A673 (cell line): ENCODE data around the gene MYO18A. TPM values are rescaled to one million over a fixed set of nuclear protein-coding genes. Genes with fewer than 3 reads are reported as not detected.

Source experiments
- BruUV-seq: library from RNA; stranded (reverse); fragments of 400-500 nt; replicated peaks from 2 replicates; lab custom pipeline; 2021; lab: Mats Ljungman, UMichigan
- CTCF ChIA-PET: fragments of 300-600 bp; sonication (Branson Sonifier 250); formaldehyde crosslinking; loops from one replicate; lab custom pipeline; 2022; ENCODE audit warnings: antibody characterized with exemption; lab: Charles Lee
- POLR2A ChIA-PET: fragments of 300-600 bp; sonication (Branson Sonifier 250); formaldehyde crosslinking; loops from one replicate; lab custom pipeline; 2022; ENCODE audit warnings: antibody characterized with exemption; ENCODE audit not compliant: low non-redundant PET; lab: Charles Lee
- DNase-seq: peaks from one replicate; pipeline ENCODE4 v3.0.0-alpha.2; 2015; ENCODE audit warnings: low spot score
- H3K27ac ChIP-seq: fragments of 200-600 bp; sonication (generic); 2 replicates; pipeline ENCODE4 v1.5.1; 2016; ENCODE audit warnings: mixed run types, low read depth, mild to moderate bottlenecking, mixed read lengths, antibody characterized with exemption, low read length; ENCODE audit not compliant: poor library complexity, severe bottlenecking
- H3K27me3 ChIP-seq: fragments of 200-600 bp; sonication (generic); replicated peaks from 2 replicates; pipeline ENCODE4 v1.6.1; 2017; ENCODE audit warnings: mixed run types, low read depth, mild to moderate bottlenecking, mixed read lengths, antibody characterized with exemption, low read length; ENCODE audit not compliant: insufficient read depth, poor library complexity
- H3K36me3 ChIP-seq: fragments of 200-600 bp; sonication (generic); 2 replicates; pipeline ENCODE4 v1.6.1; 2016; ENCODE audit warnings: mixed run types, mild to moderate bottlenecking, mixed read lengths, antibody characterized with exemption, low read length; ENCODE audit not compliant: insufficient read depth, poor library complexity, severe bottlenecking
- H3K4me1 ChIP-seq: fragments of 200-600 bp; sonication (generic); 2 replicates; pipeline ENCODE4 v1.6.1; 2017; ENCODE audit warnings: mixed run types, mild to moderate bottlenecking, mixed read lengths, antibody characterized with exemption, low read length; ENCODE audit not compliant: insufficient read depth, poor library complexity, severe bottlenecking
- H3K4me3 ChIP-seq: fragments of 200-600 bp; sonication (generic); 2 replicates; pipeline ENCODE4 v1.5.1; 2016; ENCODE audit warnings: low read depth, mixed run types, mild to moderate bottlenecking, mixed read lengths, low read length; ENCODE audit not compliant: poor library complexity, severe bottlenecking
- H3K9me3 ChIP-seq: fragments of 200-600 bp; sonication (generic); 2 replicates; pipeline ENCODE4 v1.6.1; 2016; ENCODE audit warnings: mixed run types, low read depth, mild to moderate bottlenecking, mixed read lengths, antibody characterized with exemption, low read length; ENCODE audit not compliant: poor library complexity, severe bottlenecking
- CTCF ChIP-seq: fragments of 300-800, 200-600 bp; sonication (generic); conservative IDR thresholded peaks from 2 replicates; pipeline ENCODE4 v1.5.1; 2017; ENCODE audit warnings: low read depth, mild to moderate bottlenecking, antibody characterized with exemption, low read length, moderate library complexity, mixed read lengths
- EZH2 ChIP-seq: fragments of 200-600 bp; sonication (generic); IDR thresholded peaks from 2 replicates; pipeline ENCODE4 v1.6.1; 2017; ENCODE audit warnings: borderline replicate concordance, low read depth, mild to moderate bottlenecking, mixed read lengths, antibody characterized with exemption, low read length; ENCODE audit not compliant: poor library complexity, severe bottlenecking
- intact Hi-C: fragments of 100-400 bp; cut with micrococcal nuclease; formaldehyde crosslinking; loops from one replicate; pipeline ENCODE4 v1.10.0; 2022; ENCODE audit not compliant: unreplicated experiment
- total RNA-seq: library from RNA; stranded (reverse); gene quantifications from 2 replicates; pipeline ENCODE4 v1.2.3, GENCODE V29; 2021

The MYO18A gene
- total RNA-seq, 1 experiment from 2014 or later, result 26.6 TPM

- TF ChIP-seq EZH2, result no peak
- TF ChIP-seq CTCF, result no peak
- DNase-seq, result peak; percentile 69
- no TSS peak for BruUV-seq
- ChIA-PET POLR2A (interaction anchor here (0.6 kb wide), 1 partner anchor 456 kb away, joined by 3 read pairs; the partner anchor contains the start of gene ALDOC), CTCF (interaction anchor here (0.8 kb wide), 1 partner anchor 67 kb away, joined by 3 read pairs; no protein-coding TSS in a partner anchor)
- H3K4me1 ChIP-seq, result peaks cover 32% of the 10 kb centered on the region
- no peaks in the 10 kb centered on the region for H3K36me3 ChIP-seq
- no peak overlapping the region for H3K4me3 ChIP-seq
- H3K27ac ChIP-seq, result peak overlapping the region; percentile 37
- H3K27me3 ChIP-seq, result no peaks in the 10 kb centered on the region
- intact Hi-C loops, result no loop called here
- peaks cover 9% of the 10 kb centered on the region for H3K9me3 ChIP-seq
These were observed 147.4 kb downstream of the MYO18A start for GRCh38 chr17:29032857-29033197.

- intact Hi-C loops, result no loop called here
- DNase-seq, result peak; percentile 82
- peak overlapping the region; percentile 37 for H3K27ac ChIP-seq
- CTCF ChIA-PET, result interaction anchor here (0.5 to 0.6 kb wide), 2 partner anchors 8 to 70 kb away, joined by 3 to 4 read pairs; no protein-coding TSS in a partner anchor
- no peak overlapping the region for H3K4me3 ChIP-seq
- POLR2A ChIA-PET, result interaction anchor here (0.6 kb wide), 1 partner anchor 456 kb away, joined by 3 read pairs; the partner anchor contains the start of gene ALDOC
- peaks cover 9% of the 10 kb centered on the region for H3K9me3 ChIP-seq
- H3K27me3 ChIP-seq, result no peaks in the 10 kb centered on the region
- no TSS peak for BruUV-seq
- TF ChIP-seq CTCF, result no peak
- no peak for TF ChIP-seq EZH2
- H3K4me1 ChIP-seq, result peaks cover 33% of the 10 kb centered on the region
- H3K36me3 ChIP-seq, result no peaks in the 10 kb centered on the region
These were observed 148.0 kb downstream of the MYO18A start for GRCh38 chr17:29032013-29032856.

GRCh38 chr17:29031488-29031887 lies 148.7 kb downstream of the MYO18A start:
- H3K27ac ChIP-seq, result no peak overlapping the region
- H3K9me3 ChIP-seq, result peaks cover 9% of the 10 kb centered on the region
- BruUV-seq, result no TSS peak
- ChIA-PET POLR2A (interaction anchor here (0.6 kb wide), 1 partner anchor 149 kb away, joined by 7 read pairs; no protein-coding TSS in a partner anchor), CTCF (interaction anchor here (0.5 to 0.6 kb wide), 2 partner anchors 9 to 69 kb away, joined by 3 to 4 read pairs; no protein-coding TSS in a partner anchor)
- peaks cover 33% of the 10 kb centered on the region for H3K4me1 ChIP-seq
- DNase-seq, result no peak
- no peaks in the 10 kb centered on the region for H3K27me3 ChIP-seq
- no peaks in the 10 kb centered on the region for H3K36me3 ChIP-seq
- intact Hi-C loops, result no loop called here
- TF ChIP-seq CTCF (no peak), EZH2 (no peak)
- H3K4me3 ChIP-seq, result no peak overlapping the region
